ENCODE data around the gene CAPS2.

Gene CAPS2

DNA sequence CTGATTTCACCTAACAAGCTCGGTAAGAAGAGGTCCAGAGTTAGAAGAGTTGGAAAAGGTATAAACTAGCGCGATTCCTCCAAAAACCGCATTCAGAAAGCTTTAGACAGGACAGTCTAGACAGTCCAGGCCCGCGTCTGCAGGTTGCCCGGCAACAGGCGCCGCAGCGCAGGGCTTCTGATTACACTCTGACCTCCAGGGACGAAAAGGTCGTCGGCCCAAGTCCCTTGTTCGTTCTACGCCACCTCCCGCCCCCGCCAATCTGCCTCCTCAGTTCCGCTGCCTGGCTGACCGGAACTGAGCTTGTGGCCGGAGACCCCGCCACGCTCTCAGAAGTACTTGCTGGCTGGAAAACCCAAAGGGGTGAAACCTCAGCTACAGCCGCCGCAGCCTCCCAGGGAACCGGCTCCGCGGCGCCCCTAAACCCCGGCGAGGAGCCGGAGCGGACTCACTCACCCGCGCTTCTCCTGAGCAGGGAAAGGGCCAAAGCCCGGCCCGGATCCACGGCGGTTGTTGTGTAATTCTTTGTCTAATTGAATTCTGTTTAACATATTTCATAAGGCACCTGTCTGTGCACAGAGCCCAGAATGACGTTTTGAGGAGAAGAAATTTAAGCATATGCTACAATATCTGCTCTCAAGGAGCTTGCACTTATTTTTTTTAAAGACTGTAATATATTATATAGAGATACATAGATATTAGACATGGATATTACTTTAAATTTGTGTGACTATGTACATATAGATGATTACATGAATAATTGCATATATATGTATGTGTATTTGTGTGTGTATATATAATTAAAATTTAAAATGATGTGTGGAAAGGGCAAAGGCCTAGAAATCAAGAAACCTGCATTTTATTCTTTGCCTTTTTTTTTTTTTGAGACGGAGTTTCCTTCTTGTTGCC lies at the start of gene CAPS2:
Gene CAPS2 (minus strand): TSS at position 407 of the 909 bp plus-strand sequence. CDS start 3,826 bp downstream, outside the sequence.
- in situ Hi-C loops (cut with MboI; ENCODE audit: low sequenced_read_pairs, unreplicated experiment): loop anchor here (10.0 to 25.0 kb wide), 2 partner anchors 155 to 707 kb away; partner anchors contain the start of genes GLIPR1 and PHLDA1
- TF ChIP-seq, protein P1, sequence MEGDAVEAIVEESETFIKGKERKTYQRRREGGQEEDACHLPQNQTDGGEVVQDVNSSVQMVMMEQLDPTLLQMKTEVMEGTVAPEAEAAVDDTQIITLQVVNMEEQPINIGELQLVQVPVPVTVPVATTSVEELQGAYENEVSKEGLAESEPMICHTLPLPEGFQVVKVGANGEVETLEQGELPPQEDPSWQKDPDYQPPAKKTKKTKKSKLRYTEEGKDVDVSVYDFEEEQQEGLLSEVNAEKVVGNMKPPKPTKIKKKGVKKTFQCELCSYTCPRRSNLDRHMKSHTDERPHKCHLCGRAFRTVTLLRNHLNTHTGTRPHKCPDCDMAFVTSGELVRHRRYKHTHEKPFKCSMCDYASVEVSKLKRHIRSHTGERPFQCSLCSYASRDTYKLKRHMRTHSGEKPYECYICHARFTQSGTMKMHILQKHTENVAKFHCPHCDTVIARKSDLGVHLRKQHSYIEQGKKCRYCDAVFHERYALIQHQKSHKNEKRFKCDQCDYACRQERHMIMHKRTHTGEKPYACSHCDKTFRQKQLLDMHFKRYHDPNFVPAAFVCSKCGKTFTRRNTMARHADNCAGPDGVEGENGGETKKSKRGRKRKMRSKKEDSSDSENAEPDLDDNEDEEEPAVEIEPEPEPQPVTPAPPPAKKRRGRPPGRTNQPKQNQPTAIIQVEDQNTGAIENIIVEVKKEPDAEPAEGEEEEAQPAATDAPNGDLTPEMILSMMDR (IDR thresholded peaks at IDR 0.05; ENCODE audit: borderline replicate concordance, control extremely low read depth, extremely low read depth, insufficient read depth, missing control alignments): no peak
- peak; percentile 86 for DNase-seq (ENCODE audit: low spot score)

DNA sequence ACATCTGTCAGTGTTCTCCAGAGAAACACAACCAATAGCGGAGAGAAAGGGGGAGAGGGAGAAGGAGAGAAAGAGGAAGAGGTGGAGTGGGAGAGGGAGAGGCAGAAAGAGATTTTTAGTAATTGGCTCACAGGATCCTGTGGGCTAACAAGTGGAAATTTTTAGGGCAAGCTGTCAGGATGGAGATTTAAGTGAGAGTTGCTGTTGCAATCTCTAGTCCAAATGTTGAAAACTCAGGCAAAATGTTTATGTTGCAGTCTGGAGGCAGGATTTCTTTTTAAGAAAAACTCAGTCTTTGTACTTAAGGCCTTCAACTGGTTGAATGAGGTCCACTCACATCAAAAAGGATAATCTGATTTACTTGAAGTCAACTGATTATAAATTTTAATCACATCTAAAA lies 48.2 kb upstream of the CAPS2 start:
- DNase-seq (ENCODE audit: low spot score): no peak
- in situ Hi-C loops (cut with MboI; ENCODE audit: low sequenced_read_pairs, unreplicated experiment): no loop called here
- TF ChIP-seq, protein P1 (IDR thresholded peaks at IDR 0.05; ENCODE audit: borderline replicate concordance, control extremely low read depth, extremely low read depth, insufficient read depth, missing control alignments): no peak

DNA sequence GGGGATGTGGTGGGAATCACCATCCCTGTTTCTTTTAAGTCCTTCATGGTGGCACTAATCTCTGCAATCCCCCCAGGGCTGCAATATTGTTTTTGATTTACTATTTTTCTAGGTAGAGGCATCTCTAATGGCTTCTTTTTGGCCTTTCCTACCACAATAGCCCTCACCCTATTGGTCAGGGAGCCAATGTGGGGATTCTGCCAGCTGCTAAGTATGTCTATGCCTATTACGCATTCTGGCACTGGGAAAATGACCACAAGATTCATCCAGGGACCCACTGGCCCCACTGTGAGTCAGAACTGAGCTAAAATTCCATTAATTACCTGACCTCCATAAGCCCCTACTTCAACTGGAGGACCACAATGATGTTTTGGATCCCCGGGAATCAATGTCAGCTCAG lies 44.8 kb upstream of the CAPS2 start:
- DNase-seq (ENCODE audit: low spot score): no peak
- in situ Hi-C loops (cut with MboI; ENCODE audit: low sequenced_read_pairs, unreplicated experiment): no loop called here
- TF ChIP-seq, protein P1 (IDR thresholded peaks at IDR 0.05; ENCODE audit: borderline replicate concordance, control extremely low read depth, extremely low read depth, insufficient read depth, missing control alignments): no peak

GRCh38 chr12:75366629-75367028 lies 36.5 kb upstream of the CAPS2 start:
- no peak for DNase-seq (ENCODE audit: low spot score)
- in situ Hi-C loops (cut with MboI; ENCODE audit: low sequenced_read_pairs, unreplicated experiment): no loop called here
- TF ChIP-seq, protein P1 (IDR thresholded peaks at IDR 0.05; ENCODE audit: borderline replicate concordance, control extremely low read depth, extremely low read depth, insufficient read depth, missing control alignments): no peak

GRCh38 chr12:75364919-75365318 lies 34.8 kb upstream of the CAPS2 start:
- in situ Hi-C loops (cut with MboI; ENCODE audit: low sequenced_read_pairs, unreplicated experiment): no loop called here
- TF ChIP-seq, protein P1 (IDR thresholded peaks at IDR 0.05; ENCODE audit: borderline replicate concordance, control extremely low read depth, extremely low read depth, insufficient read depth, missing control alignments): no peak
- DNase-seq (ENCODE audit: low spot score): no peak

GRCh38 chr12:75361408-75361807 lies 31.3 kb upstream of the CAPS2 start:
- DNase-seq (ENCODE audit: low spot score): no peak
- TF ChIP-seq, protein P1 (IDR thresholded peaks at IDR 0.05; ENCODE audit: borderline replicate concordance, control extremely low read depth, extremely low read depth, insufficient read depth, missing control alignments): no peak
- in situ Hi-C loops (cut with MboI; ENCODE audit: low sequenced_read_pairs, unreplicated experiment): no loop called here

All from GM13976 (cell line).